ENCODE measurements around the gene MYO7A.

DNA sequence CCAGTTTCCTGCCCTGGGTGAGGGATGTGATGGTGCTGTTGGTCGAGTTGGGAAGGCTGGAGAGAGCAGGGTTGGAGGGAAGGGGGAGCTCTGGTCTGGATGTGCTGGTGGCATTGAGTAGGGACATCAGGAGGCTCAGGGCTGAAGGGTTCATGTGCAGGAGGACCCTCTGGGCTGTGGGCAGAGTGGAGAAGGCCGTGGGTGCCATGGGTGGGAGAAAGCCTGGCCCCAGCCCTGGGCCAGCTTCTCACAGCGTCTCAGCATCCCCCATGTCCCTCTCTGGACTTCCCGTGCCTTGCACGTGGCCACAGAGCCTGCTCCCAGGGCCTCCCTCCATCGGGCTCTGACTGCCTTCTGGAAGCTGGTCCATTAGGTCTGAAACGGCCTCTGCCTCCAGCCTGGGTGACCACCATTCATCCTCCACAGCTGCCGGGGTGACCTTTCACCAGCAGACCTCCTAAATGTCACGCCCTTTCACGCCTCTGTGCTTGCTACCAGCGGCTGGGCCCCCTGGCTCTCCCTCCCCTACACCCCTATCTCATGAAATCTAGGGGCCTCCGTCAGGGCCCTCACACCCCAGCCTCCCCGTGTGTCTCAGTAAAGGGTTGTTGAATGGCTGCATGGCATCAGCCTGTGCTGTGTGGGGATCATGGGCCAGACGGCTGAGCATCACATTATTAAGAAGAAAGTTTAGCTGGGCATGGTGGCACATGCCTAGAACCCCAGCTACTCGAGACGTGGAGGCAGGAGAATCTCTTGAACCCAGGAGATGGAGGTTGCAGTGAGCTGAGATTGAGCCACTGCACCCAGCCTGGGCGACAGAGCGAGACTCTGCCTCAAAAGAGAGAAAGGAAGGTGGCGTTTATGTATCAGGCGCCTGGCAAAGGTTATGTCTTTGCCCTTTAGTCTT is 25.5 kb downstream of the MYO7A start:
- TF ChIP-seq POLR2A (IDR thresholded peaks at IDR 0.05) = no peak
- TF ChIP-seq, protein P1, sequence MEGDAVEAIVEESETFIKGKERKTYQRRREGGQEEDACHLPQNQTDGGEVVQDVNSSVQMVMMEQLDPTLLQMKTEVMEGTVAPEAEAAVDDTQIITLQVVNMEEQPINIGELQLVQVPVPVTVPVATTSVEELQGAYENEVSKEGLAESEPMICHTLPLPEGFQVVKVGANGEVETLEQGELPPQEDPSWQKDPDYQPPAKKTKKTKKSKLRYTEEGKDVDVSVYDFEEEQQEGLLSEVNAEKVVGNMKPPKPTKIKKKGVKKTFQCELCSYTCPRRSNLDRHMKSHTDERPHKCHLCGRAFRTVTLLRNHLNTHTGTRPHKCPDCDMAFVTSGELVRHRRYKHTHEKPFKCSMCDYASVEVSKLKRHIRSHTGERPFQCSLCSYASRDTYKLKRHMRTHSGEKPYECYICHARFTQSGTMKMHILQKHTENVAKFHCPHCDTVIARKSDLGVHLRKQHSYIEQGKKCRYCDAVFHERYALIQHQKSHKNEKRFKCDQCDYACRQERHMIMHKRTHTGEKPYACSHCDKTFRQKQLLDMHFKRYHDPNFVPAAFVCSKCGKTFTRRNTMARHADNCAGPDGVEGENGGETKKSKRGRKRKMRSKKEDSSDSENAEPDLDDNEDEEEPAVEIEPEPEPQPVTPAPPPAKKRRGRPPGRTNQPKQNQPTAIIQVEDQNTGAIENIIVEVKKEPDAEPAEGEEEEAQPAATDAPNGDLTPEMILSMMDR (IDR thresholded peaks at IDR 0.05) = no peak

Measured in body of pancreas (tissue), 4 donors.